HepG2 (cell line): ENCODE data around the gene CCDC116. TPM values are rescaled to one million over a fixed set of nuclear protein-coding genes. Genes with fewer than 3 reads are reported as not detected.

Experiments used
- ATF6 ChIP-seq: sonication (generic); formaldehyde crosslinking; conservative IDR thresholded peaks from 2 replicates; pipeline ENCODE4 v1.4.0; 2020; ENCODE audit warnings: missing genetic modification reagents
- BRCA1 ChIP-seq: sonication (generic); formaldehyde crosslinking; IDR thresholded peaks from 2 replicates; pipeline ENCODE4 v1.4.0; 2020; ENCODE audit warnings: missing genetic modification reagents
- BRD4 ChIP-seq: sonication (generic); formaldehyde crosslinking; IDR thresholded peaks from 2 replicates; pipeline ENCODE4 v1.4.0; 2020; ENCODE audit warnings: missing genetic modification reagents
- DPF2 ChIP-seq: sonication (generic); formaldehyde crosslinking; IDR thresholded peaks from 2 replicates; pipeline ENCODE4 v1.4.0; 2020; ENCODE audit warnings: mild to moderate bottlenecking, low read depth, missing genetic modification reagents, borderline replicate concordance
- E2F2 ChIP-seq: sonication (generic); formaldehyde crosslinking; IDR thresholded peaks from 2 replicates; pipeline ENCODE4 v1.4.0; 2020; ENCODE audit warnings: missing genetic modification reagents, borderline replicate concordance
- HNF1B ChIP-seq: sonication (generic); formaldehyde crosslinking; IDR thresholded peaks from 2 replicates; pipeline ENCODE4 v1.5.1; 2020; ENCODE audit warnings: mild to moderate bottlenecking, moderate library complexity, missing genetic modification reagents
- JDP2 ChIP-seq: sonication (generic); formaldehyde crosslinking; IDR thresholded peaks from 2 replicates; pipeline ENCODE4 v1.8.1; 2022; ENCODE audit warnings: missing genetic modification reagents, borderline replicate concordance
- KAT7 ChIP-seq: IDR thresholded peaks from 2 replicates; pipeline ENCODE4 v1.6.1; 2018; ENCODE audit warnings: borderline replicate concordance, missing compliant biosample characterization
- KLF16 ChIP-seq, 2 experiments: sonication (generic) in 1 of 2; formaldehyde crosslinking in 1 of 2; IDR thresholded peaks; 2 replicates each; pipeline versions ENCODE4 v1.6.1 to v1.8.0; 2016 to 2023; ENCODE audit warnings: missing genetic modification reagents in 2 of 2, missing compliant biosample characterization in 1 of 2
- MTERF4 ChIP-seq: sonication (generic); formaldehyde crosslinking; IDR thresholded peaks from 2 replicates; pipeline ENCODE4 v1.8.0; 2023; ENCODE audit warnings: mild to moderate bottlenecking, missing genetic modification reagents
- NBN ChIP-seq: fragments of 450-650 bp; conservative IDR thresholded peaks from 2 replicates; pipeline ENCODE4 v1.6.1; 2017
- NFYC ChIP-seq: IDR thresholded peaks from 2 replicates; pipeline ENCODE4 v1.6.1; 2016; ENCODE audit warnings: missing genetic modification reagents, missing compliant biosample characterization
- RFX3 ChIP-seq: IDR thresholded peaks from 2 replicates; pipeline ENCODE4 v1.6.1; 2016; ENCODE audit warnings: missing biosample characterization, missing genetic modification reagents
- RFXAP ChIP-seq: sonication (generic); formaldehyde crosslinking; IDR thresholded peaks from 2 replicates; pipeline ENCODE4 v1.4.0; 2020; ENCODE audit warnings: missing genetic modification reagents, borderline replicate concordance
- SNAI1 ChIP-seq: sonication (generic); formaldehyde crosslinking; IDR thresholded peaks from 2 replicates; pipeline ENCODE4 v1.5.0; 2020; ENCODE audit warnings: mild to moderate bottlenecking, missing genetic modification reagents, borderline replicate concordance
- ZFP36L1 ChIP-seq: sonication (generic); formaldehyde crosslinking; IDR thresholded peaks from 2 replicates; pipeline ENCODE4 v1.8.0; 2022; ENCODE audit warnings: mild to moderate bottlenecking, missing genetic modification reagents, moderate library complexity
- ZMYM2 ChIP-seq: sonication (generic); formaldehyde crosslinking; IDR thresholded peaks from 2 replicates; pipeline ENCODE4 v1.8.0; 2022; ENCODE audit warnings: mild to moderate bottlenecking, missing genetic modification reagents
- ZNF20 ChIP-seq: sonication (generic); formaldehyde crosslinking; IDR thresholded peaks from 2 replicates; pipeline ENCODE4 v1.4.0; 2020; ENCODE audit warnings: mild to moderate bottlenecking, moderate library complexity, missing genetic modification reagents
- ZNF543 ChIP-seq: sonication (generic); formaldehyde crosslinking; IDR thresholded peaks from 2 replicates; pipeline ENCODE4 v1.4.0; 2020; ENCODE audit warnings: mild to moderate bottlenecking, missing genetic modification reagents
- ZNF703 ChIP-seq: sonication (generic); formaldehyde crosslinking; IDR thresholded peaks from 2 replicates; pipeline ENCODE4 v1.5.1; 2020; ENCODE audit warnings: missing genetic modification reagents, mild to moderate bottlenecking, moderate library complexity, borderline replicate concordance
- ZSCAN30 ChIP-seq: sonication (generic); formaldehyde crosslinking; IDR thresholded peaks from 2 replicates; pipeline ENCODE4 v1.5.0; 2020; ENCODE audit warnings: mild to moderate bottlenecking, missing genetic modification reagents
- ZSCAN9 ChIP-seq: IDR thresholded peaks from 2 replicates; pipeline ENCODE4 v1.6.1; 2016; ENCODE audit warnings: borderline replicate concordance
- polyA plus RNA-seq, 8 experiments: library from polyadenylated mRNA; depleted of rRNA in 3 of 8; stranded (reverse) in 7 of 8; unstranded in 1 of 8; fragments of >200 nt; fragmentation: Illumina TruSeq in 4 of 8; extraction: Trizol in 4 of 8; gene quantifications; 2 replicates each; pipeline versions ENCODE4 v1.2.1 to v1.2.3, GENCODE V29; 2011 to 2016; ENCODE audit warnings: low read depth in 4 of 8, missing spikeins in 1 of 8, mixed read lengths in 1 of 8; ENCODE audit not compliant: insufficient read depth in 1 of 8
- total RNA-seq, 5 experiments: library from RNA; depleted of rRNA; stranded (reverse); fragments of >200 nt; fragmentation: Illumina TruSeq; extraction: Trizol; gene quantifications; 2 replicates each; pipeline ENCODE4 v1.2.3, GENCODE V29; 2016; ENCODE audit warnings: low read depth in 1 of 5
- TF ChIP-seq, protein P1 (sequence below): sonication (generic); formaldehyde crosslinking; IDR thresholded peaks from 2 replicates; pipeline ENCODE4 v1.8.0; 2022; ENCODE audit warnings: low read depth, missing genetic modification reagents

Gene CCDC116
- total and polyA plus RNA-seq, 2 of the 13 experiments (the other 11 are each of a cell fraction or from before 2014, with no cell fraction given) = 0.15 to 0.33 TPM

DNA sequence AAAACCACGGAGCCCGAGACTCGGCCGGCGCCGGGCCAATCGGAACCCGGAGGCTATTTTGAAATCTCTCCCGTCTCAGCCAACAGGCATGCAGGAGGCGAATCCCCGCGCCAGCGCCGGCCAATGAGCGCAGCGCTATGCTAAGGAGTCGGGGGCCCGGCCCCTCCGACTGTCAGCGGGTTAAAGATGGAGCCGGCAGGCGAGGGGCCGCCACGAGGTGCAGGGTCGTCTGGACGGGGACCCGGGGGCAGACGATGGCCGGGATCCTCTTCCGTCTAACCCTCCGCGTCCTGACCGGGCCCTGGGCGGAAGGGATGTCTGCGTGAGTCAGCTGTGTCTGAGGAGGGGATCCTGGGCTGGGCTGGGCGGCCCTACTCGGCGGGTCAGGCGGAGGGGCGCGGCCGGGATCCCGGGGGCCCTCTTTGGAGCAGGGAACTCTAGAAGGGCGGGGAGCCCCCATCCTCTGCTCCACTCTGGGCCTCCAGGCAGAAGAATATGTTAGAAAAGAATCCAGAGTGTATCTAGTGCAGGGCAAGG, 19.5 kb downstream of the CCDC116 start (continued):
- no peak for TF ChIP-seq E2F2 (CRISPR knock-in tag)
- TF ChIP-seq ATF6 = no peak
- TF ChIP-seq, protein P1, sequence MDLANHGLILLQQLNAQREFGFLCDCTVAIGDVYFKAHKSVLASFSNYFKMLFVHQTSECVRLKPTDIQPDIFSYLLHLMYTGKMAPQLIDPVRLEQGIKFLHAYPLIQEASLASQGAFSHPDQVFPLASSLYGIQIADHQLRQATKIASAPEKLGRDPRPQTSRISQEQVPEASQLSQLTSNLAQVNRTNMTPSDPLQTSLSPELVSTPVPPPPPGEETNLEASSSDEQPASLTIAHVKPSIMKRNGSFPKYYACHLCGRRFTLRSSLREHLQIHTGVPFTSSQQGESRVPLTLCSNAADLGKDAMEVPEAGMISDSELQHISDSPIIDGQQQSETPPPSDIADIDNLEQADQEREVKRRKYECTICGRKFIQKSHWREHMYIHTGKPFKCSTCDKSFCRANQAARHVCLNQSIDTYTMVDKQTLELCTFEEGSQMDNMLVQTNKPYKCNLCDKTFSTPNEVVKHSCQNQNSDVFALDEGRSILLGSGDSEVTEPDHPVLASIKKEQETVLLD (CRISPR knock-in tag) = no peak
- no peak for TF ChIP-seq JDP2
- no peak for TF ChIP-seq BRD4 (CRISPR knock-in tag)
- TF ChIP-seq ZSCAN9 = no peak
- TF ChIP-seq ZNF20 = no peak
- TF ChIP-seq DPF2 = no peak
- TF ChIP-seq ZFP36L1 (CRISPR knock-in tag) = peak; percentile 86
- 0 out of 2 replicates have a peak, but pooled peaks have one; percentile 37 for TF ChIP-seq RFXAP (CRISPR knock-in tag)
- TF ChIP-seq RFX3 (CRISPR knock-in tag) = no peak
- no peak for TF ChIP-seq ZNF543 (CRISPR knock-in tag)
- no peak for TF ChIP-seq BRCA1
- no peak for TF ChIP-seq ZSCAN30 (CRISPR knock-in tag)
- TF ChIP-seq KLF16 (CRISPR knock-in tag; IDR thresholded peaks at IDR 0.05) = no peak; a peak in 1 of 4 replicates
- TF ChIP-seq ZMYM2 (CRISPR knock-in tag) = no peak
- TF ChIP-seq NFYC (CRISPR knock-in tag) = peak; percentile 90
- peak; percentile 46; the same call in 1 of the 2 replicates for TF ChIP-seq HNF1B (CRISPR knock-in tag)
- TF ChIP-seq MTERF4 (CRISPR knock-in tag) = no peak
- no peak for TF ChIP-seq KAT7
- TF ChIP-seq SNAI1 (CRISPR knock-in tag) = no peak
- TF ChIP-seq NBN = no peak
- TF ChIP-seq ZNF703 = 0 out of 2 replicates have a peak, but pooled peaks have one; percentile 82
